Measurements from ENCODE around the gene ZNF511.

The ZNF511 gene

GRCh38 chr10:133353988-133354605 lies 45.4 kb downstream of the ZNF511 start:
- no peak for DNase-seq (ENCODE audit: low spot score)

DNA sequence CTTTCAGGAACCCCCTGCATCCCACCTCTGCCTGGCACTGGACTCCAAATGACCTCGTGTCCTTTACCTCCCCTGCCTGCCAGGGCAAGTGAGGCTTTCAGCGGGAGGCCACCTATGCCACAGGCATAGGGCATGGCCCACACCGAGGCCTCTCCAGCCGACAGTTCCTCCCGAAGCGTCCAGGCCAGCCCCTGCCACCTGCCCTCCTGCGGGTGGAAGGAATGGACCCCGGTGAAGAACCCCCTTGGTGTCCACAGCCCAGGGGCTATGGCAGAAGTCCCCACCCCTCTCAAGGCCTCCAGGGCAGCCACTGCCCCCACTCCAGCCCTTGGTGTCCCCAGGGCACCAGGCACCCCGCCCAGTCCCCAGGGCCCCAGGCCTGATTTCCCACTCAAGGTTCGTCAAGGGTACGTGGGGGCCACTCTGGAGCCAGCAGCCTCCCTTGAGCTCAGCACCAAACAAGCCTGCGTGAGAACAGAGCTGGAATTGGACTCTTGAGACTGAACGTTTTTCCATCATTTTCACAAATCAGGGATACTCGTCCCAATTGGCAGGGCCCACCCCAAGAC lies 46.0 kb downstream of the ZNF511 start:
- no peak for DNase-seq (ENCODE audit: low spot score)

DNA sequence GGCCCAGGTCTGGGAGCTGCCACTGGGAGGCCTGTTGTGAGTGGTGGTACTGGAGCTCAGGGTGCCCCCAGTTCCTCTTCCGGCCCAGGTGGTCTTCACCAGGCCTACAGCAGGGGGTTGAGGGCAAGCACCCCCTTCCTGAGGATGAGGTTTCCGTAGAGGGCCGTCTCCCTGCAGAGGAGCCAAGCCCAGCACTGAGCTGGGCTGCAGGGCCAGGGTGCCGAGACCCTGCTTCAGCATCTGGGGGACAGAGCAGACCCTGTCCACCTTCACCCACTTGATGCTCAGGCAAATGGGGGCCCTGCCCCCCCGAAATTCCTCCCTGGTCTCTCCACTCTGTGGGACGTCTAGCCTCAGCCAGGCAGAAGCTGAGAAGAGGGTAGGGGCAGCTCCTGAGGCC lies 46.6 kb downstream of the ZNF511 start:
- DNase-seq (ENCODE audit: low spot score) = no peak

DNA sequence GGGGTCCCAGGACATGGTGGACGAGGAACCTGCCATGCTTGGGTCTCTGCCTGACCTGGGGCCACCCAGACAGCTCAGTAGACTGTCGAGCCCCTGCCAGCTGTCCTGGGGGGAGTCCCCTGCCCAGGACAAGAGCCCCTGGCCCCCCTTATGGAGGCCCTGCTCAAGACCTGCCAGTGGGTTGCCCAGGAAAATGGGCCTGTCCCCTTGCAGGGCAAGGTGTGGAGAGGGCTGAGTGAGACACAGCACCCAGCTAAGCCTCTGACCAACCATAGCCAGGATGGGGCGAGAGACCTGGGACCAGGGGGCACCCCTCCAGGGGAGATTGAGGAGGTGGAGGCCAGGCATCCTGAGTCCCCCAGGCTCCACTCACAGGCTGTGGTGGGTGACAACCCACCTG lies 47.3 kb downstream of the ZNF511 start:
- no peak for DNase-seq (ENCODE audit: low spot score)

DNA sequence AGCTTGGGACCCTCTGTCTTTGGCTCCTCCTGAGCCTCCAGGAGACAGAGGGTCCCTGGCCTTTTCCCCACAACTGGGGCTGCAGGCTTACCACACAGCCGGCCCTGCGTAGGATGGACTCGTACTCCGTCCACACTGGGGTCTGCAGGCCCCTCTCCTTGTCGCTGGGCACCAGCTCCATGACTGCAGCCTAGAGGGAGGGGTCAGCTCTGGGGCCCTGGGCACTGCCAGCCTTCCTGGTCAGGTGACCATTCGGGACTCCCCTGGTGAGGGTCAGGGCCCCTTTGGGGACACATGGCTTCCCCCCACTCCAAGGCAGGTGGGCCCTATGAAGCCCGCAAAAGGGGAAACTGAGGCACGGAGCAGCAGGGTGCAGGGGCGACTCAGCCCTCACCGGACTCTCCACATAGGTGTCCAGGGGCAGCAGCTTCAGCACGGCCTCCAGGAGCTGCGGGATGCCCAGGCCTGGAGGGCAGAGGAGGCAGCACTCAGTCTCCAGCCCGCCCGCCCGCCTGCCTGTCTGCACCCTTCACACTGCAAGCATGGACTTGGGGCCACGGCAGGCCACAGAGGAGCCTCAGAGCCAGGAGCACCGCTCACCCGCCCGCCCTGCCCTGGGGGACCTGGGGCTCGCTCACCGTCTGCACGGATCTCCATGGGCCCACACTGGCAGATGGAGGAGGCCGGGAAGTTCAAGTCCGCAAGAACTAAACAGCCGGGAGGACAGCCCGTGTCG lies 48.0 kb downstream of the ZNF511 start:
- DNase-seq (ENCODE audit: low spot score) = no peak

GRCh38 chr10:133357285-133358161 lies 48.8 kb downstream of the ZNF511 start, which contains the start of gene FUOM:
Gene FUOM, minus strand, starts transcription at chr10:133358019. Its CDS starts 12 bp downstream, at chr10:133358007.
- peak; percentile 30 for DNase-seq (ENCODE audit: low spot score)

GRCh38 chr10:133358162-133358924 lies 49.6 kb downstream of the ZNF511 start:
- DNase-seq (ENCODE audit: low spot score) = no peak

- no peak for DNase-seq (ENCODE audit: low spot score)
These were observed 50.2 kb downstream of the ZNF511 start for GRCh38 chr10:133358925-133359310.

DNA sequence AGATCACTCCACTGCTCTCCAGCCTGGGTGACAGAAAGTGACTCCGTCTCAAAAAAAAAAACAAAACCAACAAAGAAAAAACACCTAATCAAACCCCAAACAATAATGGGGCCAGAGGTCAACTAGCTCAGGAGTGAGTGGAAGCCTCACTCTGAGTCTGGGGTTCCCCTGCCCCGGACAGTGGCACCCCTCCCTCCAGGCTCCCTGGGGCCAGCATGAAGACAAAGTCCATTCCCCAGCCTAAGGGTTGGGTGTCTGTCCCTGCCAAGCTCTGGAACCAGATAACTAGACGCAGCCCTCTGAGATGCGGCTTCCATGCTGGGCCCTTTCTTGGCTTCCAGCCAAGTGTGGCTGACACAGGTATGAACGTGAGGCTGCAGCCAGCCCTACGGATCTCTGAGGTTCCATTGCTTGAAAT lies 50.8 kb downstream of the ZNF511 start:
- peak; percentile 56 for DNase-seq (ENCODE audit: low spot score)

GRCh38 chr10:133359972-133360610 lies 51.4 kb downstream of the ZNF511 start:
- no peak for DNase-seq (ENCODE audit: low spot score)

DNA sequence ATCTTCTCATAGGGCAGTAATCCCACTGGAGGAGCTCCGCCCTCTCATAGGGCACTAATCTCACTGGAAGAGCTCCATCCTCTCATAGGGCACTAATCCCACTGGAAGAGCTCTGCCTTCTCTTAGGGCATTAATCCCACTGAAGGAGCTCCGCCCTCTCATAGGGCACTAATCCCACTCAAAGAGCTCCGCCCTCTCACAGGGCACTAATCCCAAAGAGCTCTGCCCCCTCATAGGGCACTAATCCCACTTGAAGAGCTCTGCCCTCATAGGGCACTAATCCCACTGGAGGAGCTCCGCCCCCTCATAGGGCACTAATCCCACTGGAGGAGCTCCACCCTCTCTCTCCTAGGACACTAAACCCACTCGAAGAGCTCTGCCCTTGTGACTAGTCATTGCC lies 52.5 kb downstream of the ZNF511 start:
- DNase-seq (ENCODE audit: low spot score) = no peak

- no peak for DNase-seq (ENCODE audit: low spot score)
These were observed 53.2 kb downstream of the ZNF511 start for GRCh38 chr10:133361773-133362441.

All from hematopoietic multipotent progenitor cell treated with erythropoietin and hydrocortisone succinate and interleukin-3 and kit ligand, for 15 days (in vitro differentiated cells).